HCT116 (cell line): Measurements from ENCODE around the gene CRACDL. TPM values are rescaled to one million over a fixed set of nuclear protein-coding genes. Genes with fewer than 3 reads are reported as not detected.

ENCODE experiments used
- ATAC-seq: fragments of 200-7000 bp; cut with Tn5 transposase; 2 replicates; pipeline ENCODE4 v1.9.1; 2020; ENCODE audit warnings: mild to moderate bottlenecking, moderate library complexity
- BruUV-seq: library from RNA; stranded (reverse); fragments of 400-500 nt; replicated peaks from 2 replicates; lab custom pipeline; 2021; lab: Mats Ljungman, UMichigan
- CTCF ChIA-PET: fragments of 300-600 bp; sonication (Branson Sonifier 250); formaldehyde crosslinking; loops from one replicate; lab custom pipeline; 2021; ENCODE audit warnings: antibody characterized with exemption; lab: Charles Lee
- POLR2A ChIA-PET: fragments of 300-600, 350-600 bp; sonication (Branson Sonifier 250); formaldehyde crosslinking; loops from one replicate; lab custom pipeline; 2021; ENCODE audit warnings: antibody characterized with exemption; lab: Charles Lee
- RAD21 ChIA-PET, 2 experiments: fragments of 300-600 bp; sonication (Branson Sonifier 250); formaldehyde crosslinking; loops; one replicate each; lab custom pipeline; 2023; ENCODE audit warnings: low total read pairs in 2 of 2; ENCODE audit not compliant: uncharacterized antibody in 2 of 2, unreplicated experiment in 2 of 2, low non-redundant PET in 1 of 2; lab: Charles Lee
- DNase-seq: peaks from one replicate; pipeline ENCODE4 v3.0.0-alpha.2; 2010; ENCODE audit warnings: low read depth, low spot score
- H2AFZ ChIP-seq: fragments of 200-600 bp; shearing (Covaris generic), sonication (generic); 2 replicates; pipeline ENCODE4 v1.6.1; 2017; ENCODE audit warnings: low read depth, mixed run types, mixed read lengths, antibody characterized with exemption, low read length; ENCODE audit not compliant: poor library complexity, severe bottlenecking
- H3K27ac ChIP-seq: 2 replicates; pipeline ENCODE4 v1.5.1; 2012; ENCODE audit warnings: low read depth, low read length
- H3K27me3 ChIP-seq: fragments of 200-600 bp; sonication (generic); 2 replicates; pipeline ENCODE4 v1.6.1; 2016; ENCODE audit warnings: mixed run types, low read length, mixed read lengths; ENCODE audit not compliant: insufficient read depth
- H3K36me3 ChIP-seq, 2 experiments: fragments of 200-500 bp in 1 of 2; fragments of 200-600 bp in 1 of 2; sonication (Bioruptor generic) in 1 of 2; sonication (generic) in 1 of 2; 2 replicates each; pipeline versions ENCODE4 v1.5.1 to v1.6.1; 2014 to 2016; ENCODE audit warnings: low read length in 2 of 2, inconsistent platforms in 1 of 2, mixed read lengths in 1 of 2, mixed run types in 1 of 2; ENCODE audit not compliant: insufficient read depth in 2 of 2, control insufficient read depth in 1 of 2
- H3K4me1 ChIP-seq, 2 experiments: fragments of 200-600 bp in 1 of 2; sonication (generic) in 1 of 2; 2 replicates each; pipeline versions ENCODE4 v1.5.1 to v1.6.1; 2012 to 2017; ENCODE audit warnings: low read length in 2 of 2, inconsistent platforms in 1 of 2, mild to moderate bottlenecking in 1 of 2, mixed read lengths in 1 of 2, mixed run types in 1 of 2, moderate library complexity in 1 of 2; ENCODE audit not compliant: insufficient read depth in 2 of 2, control insufficient read depth in 1 of 2
- H3K4me2 ChIP-seq: fragments of 200-600 bp; sonication (generic); 2 replicates; pipeline ENCODE4 v1.6.1; 2017; ENCODE audit warnings: mixed run types, low read length, mixed read lengths
- H3K4me3 ChIP-seq, 2 experiments: fragments of 200-600 bp in 1 of 2; sonication (generic) in 1 of 2; replicated peaks in 1 of 2; 2 replicates each; pipeline ENCODE4 v1.5.1; 2011 to 2016; ENCODE audit warnings: low read length in 2 of 2, control low read depth in 1 of 2, low read depth in 1 of 2, mild to moderate bottlenecking in 1 of 2, mixed read lengths in 1 of 2, mixed run types in 1 of 2
- H3K79me2 ChIP-seq: fragments of 200-600 bp; sonication (generic); 2 replicates; pipeline ENCODE4 v1.6.1; 2017; ENCODE audit warnings: mild to moderate bottlenecking, mixed run types, low read length, moderate library complexity, mixed read lengths; ENCODE audit not compliant: insufficient read depth
- H3K9ac ChIP-seq: fragments of 200-600 bp; sonication (generic); 2 replicates; pipeline ENCODE4 v1.6.1; 2016; ENCODE audit warnings: low read length, mixed read lengths
- H3K9me2 ChIP-seq: fragments of 200-600 bp; sonication (generic), shearing (Covaris generic); 2 replicates; pipeline ENCODE4 v1.6.1; 2017; ENCODE audit warnings: mixed run types, mild to moderate bottlenecking, moderate library complexity; ENCODE audit not compliant: insufficient read depth
- H3K9me3 ChIP-seq, 2 experiments: fragments of 200-500 bp in 1 of 2; fragments of 200-600 bp in 1 of 2; sonication (Bioruptor generic) in 1 of 2; sonication (generic) in 1 of 2; 2 replicates each; pipeline ENCODE4 v1.6.1; 2014 to 2017; ENCODE audit warnings: low read length in 2 of 2, mixed read lengths in 2 of 2, inconsistent platforms in 1 of 2, low read depth in 1 of 2, mild to moderate bottlenecking in 1 of 2, mixed run types in 1 of 2, moderate library complexity in 1 of 2; ENCODE audit not compliant: control insufficient read depth in 1 of 2, insufficient read depth in 1 of 2
- H4K20me1 ChIP-seq: fragments of 200-600 bp; sonication (generic), shearing (Covaris generic); 2 replicates; pipeline ENCODE4 v1.6.1; 2017; ENCODE audit warnings: mixed run types, mild to moderate bottlenecking, moderate library complexity; ENCODE audit not compliant: insufficient read depth
- ATF3 ChIP-seq: IDR thresholded peaks from 2 replicates; pipeline ENCODE4 v1.6.1; 2012
- CBX3 ChIP-seq: IDR thresholded peaks from 2 replicates; pipeline ENCODE4 v1.6.1; 2012; ENCODE audit warnings: low read depth
- ELF1 ChIP-seq: IDR thresholded peaks from 2 replicates; pipeline ENCODE4 v1.6.1; 2012; ENCODE audit warnings: low read depth, borderline replicate concordance
- EZH2 ChIP-seq: fragments of 200-600 bp; sonication (generic); IDR thresholded peaks from 2 replicates; pipeline ENCODE4 v1.6.1; 2017; ENCODE audit warnings: antibody characterized with exemption, mixed run types
- EZH2phosphoT487 ChIP-seq: fragments of 200-600 bp; IDR thresholded peaks from 2 replicates; pipeline ENCODE4 v1.6.1; 2018; ENCODE audit warnings: antibody characterized with exemption, borderline replicate concordance
- FOSL1 ChIP-seq: IDR thresholded peaks from 2 replicates; pipeline ENCODE4 v1.6.1; 2012; ENCODE audit warnings: low read depth
- JUND ChIP-seq: IDR thresholded peaks from 2 replicates; pipeline ENCODE4 v1.6.1; 2012
- MAX ChIP-seq: IDR thresholded peaks from 2 replicates; pipeline ENCODE4 v1.6.1; 2012
- POLR2A ChIP-seq: IDR thresholded peaks from 2 replicates; pipeline ENCODE4 v1.7.0; 2011; ENCODE audit warnings: borderline replicate concordance; ENCODE audit not compliant: insufficient read depth, insufficient read length; ENCODE audit errors: extremely low read depth
- POLR2AphosphoS5 ChIP-seq: IDR thresholded peaks from 2 replicates; pipeline ENCODE4 v1.6.1; 2011; ENCODE audit warnings: mild to moderate bottlenecking, low read depth, low read length, moderate library complexity
- RAD21 ChIP-seq: IDR thresholded peaks from 2 replicates; pipeline ENCODE4 v1.6.1; 2012; ENCODE audit warnings: low read depth, mild to moderate bottlenecking
- SIN3A ChIP-seq: IDR thresholded peaks from 2 replicates; pipeline ENCODE4 v1.6.1; 2012; ENCODE audit warnings: low read depth
- SP1 ChIP-seq: IDR thresholded peaks from 2 replicates; pipeline ENCODE4 v1.6.1; 2012; ENCODE audit warnings: low read depth
- SRF ChIP-seq: IDR thresholded peaks from 2 replicates; pipeline ENCODE4 v1.6.1; 2012; ENCODE audit warnings: low read depth
- TCF7L2 ChIP-seq: IDR thresholded peaks from 2 replicates; pipeline ENCODE4 v1.7.0; 2011; ENCODE audit warnings: borderline replicate concordance, inconsistent platforms; ENCODE audit not compliant: insufficient read depth, insufficient read length; ENCODE audit errors: extremely low read depth
- ZBTB33 ChIP-seq: IDR thresholded peaks from 2 replicates; pipeline ENCODE4 v1.6.1; 2011; ENCODE audit warnings: mild to moderate bottlenecking, low read length, moderate library complexity; ENCODE audit not compliant: insufficient replicate concordance; ENCODE audit errors: extremely low read depth
- ZFX ChIP-seq: fragments of 450-650 bp; IDR thresholded peaks from 2 replicates; pipeline ENCODE4 v1.6.1; 2017
- ZNF274 ChIP-seq: fragments of 200-500 bp; sonication (Bioruptor generic); IDR thresholded peaks from 2 replicates; pipeline ENCODE4 v1.6.1; 2014; ENCODE audit warnings: mild to moderate bottlenecking, low read depth, low read length, inconsistent platforms
- intact Hi-C: fragments of 100-400 bp; cut with micrococcal nuclease; formaldehyde crosslinking; loops from 2 replicates; pipeline ENCODE4 v1.10.0; 2022
- total RNA-seq: library from RNA; stranded (reverse); gene quantifications from one replicate; pipeline ENCODE4 v1.2.1, GENCODE V29; 2021; ENCODE audit not compliant: unreplicated experiment

Gene CRACDL
- total RNA-seq, 1 experiment from 2014 or later = 1.1 TPM

GRCh38 chr2:98842136-98842535 lies 93.9 kb downstream of the CRACDL start:
- intact Hi-C loops = no loop called here
- no peak overlapping the region for H3K4me3 ChIP-seq
- H3K27ac ChIP-seq = no peak overlapping the region
- H3K9ac ChIP-seq = no peak overlapping the region
- no peaks in the 10 kb centered on the region for H3K4me1 ChIP-seq
- no peaks in the 10 kb centered on the region for H3K36me3 ChIP-seq
- ChIA-PET RAD21 (no interaction called here), POLR2A (no interaction called here), CTCF (no interaction called here)
- H4K20me1 ChIP-seq = no peaks in the 10 kb centered on the region
- DNase-seq = no peak
- H3K4me2 ChIP-seq = no peak overlapping the region
- no peaks in the 10 kb centered on the region for H3K27me3 ChIP-seq
- no peak overlapping the region for H2AFZ ChIP-seq
- no peaks in the 10 kb centered on the region for H3K9me3 ChIP-seq
- no peak for ATAC-seq
- H3K9me2 ChIP-seq = no peaks in the 10 kb centered on the region
- TF ChIP-seq POLR2A = no peak
- TF ChIP-seq TCF7L2 = no peak
- TF ChIP-seq SRF = no peak
- TF ChIP-seq RAD21 = no peak
- TF ChIP-seq ZNF274 = no peak
- no peak for TF ChIP-seq FOSL1
- TF ChIP-seq MAX = no peak
- no peak for TF ChIP-seq POLR2AphosphoS5
- no peak for TF ChIP-seq ZFX
- no peak for TF ChIP-seq SP1
- no peak for TF ChIP-seq SIN3A
- TF ChIP-seq EZH2phosphoT487 = no peak
- no peak for TF ChIP-seq CBX3
- no peaks in the 10 kb centered on the region for H3K79me2 ChIP-seq
- no TSS peak for BruUV-seq

GRCh38 chr2:98839292-98839691 lies 96.7 kb downstream of the CRACDL start:
- H3K4me1 ChIP-seq = no peaks in the 10 kb centered on the region
- no peaks in the 10 kb centered on the region for H3K27me3 ChIP-seq
- H4K20me1 ChIP-seq = no peaks in the 10 kb centered on the region
- no peak overlapping the region for H3K27ac ChIP-seq
- no peak overlapping the region for H3K9ac ChIP-seq
- no peaks in the 10 kb centered on the region for H3K9me3 ChIP-seq
- RAD21 ChIA-PET = no interaction called here
- intact Hi-C loops = no loop called here
- POLR2A ChIA-PET = no interaction called here
- TF ChIP-seq CBX3 (no peak), TCF7L2 (no peak), POLR2A (no peak), POLR2AphosphoS5 (no peak), ZFX (no peak), ZBTB33 (no peak), EZH2 (no peak), ATF3 (no peak), ELF1 (no peak), JUND (no peak), FOSL1 (no peak)
- CTCF ChIA-PET = interaction anchor here (3.9 kb wide), 1 partner anchor 190 kb away, joined by 33 read pairs; no protein-coding TSS in a partner anchor
- no peak overlapping the region for H2AFZ ChIP-seq
- no peak overlapping the region for H3K4me3 ChIP-seq
- no peak for ATAC-seq
- H3K36me3 ChIP-seq = no peaks in the 10 kb centered on the region
- no peak overlapping the region for H3K4me2 ChIP-seq
- no peaks in the 10 kb centered on the region for H3K9me2 ChIP-seq
- no TSS peak for BruUV-seq
- H3K79me2 ChIP-seq = no peaks in the 10 kb centered on the region
- no peak for DNase-seq
